GM12873 (cell line): ENCODE measurements around the gene MEP1A.

Experiments
- CTCF ChIP-seq: IDR thresholded peaks from 2 replicates; pipeline ENCODE4 v1.5.1; 2012; ENCODE audit warnings: low read depth, mild to moderate bottlenecking, moderate library complexity, low read length, control low read depth; ENCODE audit not compliant: insufficient read depth; ENCODE audit errors: missing control alignments

Gene MEP1A

GRCh38 chr6:46879003-46879402 is 85.8 kb downstream of the MEP1A start:
- TF ChIP-seq CTCF, result no peak

GRCh38 chr6:46882645-46883044 is 89.5 kb downstream of the MEP1A start:
- TF ChIP-seq CTCF, result no peak

- no peak for TF ChIP-seq CTCF
Measured at GRCh38 chr6:46888031-46888430, 94.8 kb downstream of the MEP1A start.

GRCh38 chr6:46888578-46888977 is 95.4 kb downstream of the MEP1A start:
- no peak for TF ChIP-seq CTCF
